PC-3 (cell line): ENCODE results near the gene PDPK1. TPM values are rescaled to one million over a fixed set of nuclear protein-coding genes. Genes with fewer than 3 reads are reported as not detected.
"Not testable (repeated sequence)": the region's sequence is repeated elsewhere in the genome, so short reads cannot be mapped to it uniquely, and the experiment has no call there.

ENCODE experiments used
- ATAC-seq: fragments of 200-7000 bp; cut with Tn5 transposase; 2 replicates; pipeline ENCODE4 v1.9.1; 2020; ENCODE audit warnings: mild to moderate bottlenecking, moderate library complexity
- BruUV-seq: library from RNA; stranded (reverse); fragments of 400-500 nt; replicated peaks from 2 replicates; lab custom pipeline; 2021; lab: Mats Ljungman, UMichigan
- CTCF ChIA-PET: fragments of 300-600 bp; sonication (Branson Sonifier 250); formaldehyde crosslinking; loops from one replicate; lab custom pipeline; 2022; ENCODE audit warnings: antibody characterized with exemption; lab: Charles Lee
- POLR2A ChIA-PET: fragments of 300-600 bp; sonication (Branson Sonifier 250); formaldehyde crosslinking; loops from one replicate; lab custom pipeline; 2022; ENCODE audit warnings: antibody characterized with exemption; ENCODE audit not compliant: unreplicated experiment; lab: Charles Lee
- DNase-seq: peaks from one replicate; pipeline ENCODE4 v3.0.0-alpha.2; 2015
- H2AFZ ChIP-seq: fragments of 300-600 bp; sonication (generic); 2 replicates; pipeline ENCODE4 v1.6.0; 2016; ENCODE audit warnings: antibody characterized with exemption, low read length
- H3F3A ChIP-seq: fragments of 300-600 bp; sonication (generic); one replicate; pipeline ENCODE4 v1.6.0; 2017; ENCODE audit warnings: antibody characterized with exemption, low read length, control low read depth, mild to moderate bottlenecking; ENCODE audit not compliant: unreplicated experiment
- H3K27ac ChIP-seq: fragments of 300-600 bp; sonication (generic); 2 replicates; pipeline ENCODE4 v1.5.1; 2016; ENCODE audit warnings: mild to moderate bottlenecking, low read length
- H3K27me3 ChIP-seq: fragments of 300-600 bp; sonication (generic); 2 replicates; pipeline ENCODE4 v1.6.1; 2016; ENCODE audit warnings: low read length, mixed read lengths
- H3K36me3 ChIP-seq: fragments of 300-600 bp; sonication (generic); 2 replicates; pipeline ENCODE4 v1.6.1; 2016; ENCODE audit warnings: low read depth, mixed run types, low read length, mixed read lengths
- H3K4me1 ChIP-seq: fragments of 300-600 bp; sonication (generic); 2 replicates; pipeline ENCODE4 v1.5.1; 2016; ENCODE audit warnings: low read length; ENCODE audit not compliant: insufficient read depth
- H3K4me2 ChIP-seq: fragments of 300-600 bp; sonication (generic); 2 replicates; pipeline ENCODE4 v1.6.0; 2016; ENCODE audit warnings: low read length
- H3K4me3 ChIP-seq: fragments of 300-600 bp; sonication (generic); 2 replicates; pipeline ENCODE4 v1.5.1; 2016; ENCODE audit warnings: mild to moderate bottlenecking, low read length, mixed read lengths
- H3K79me2 ChIP-seq: fragments of 300-600 bp; sonication (generic); 2 replicates; pipeline ENCODE4 v1.6.1; 2017; ENCODE audit warnings: low read length, mixed read lengths
- H3K9ac ChIP-seq: fragments of 300-600 bp; sonication (generic); 2 replicates; pipeline ENCODE4 v1.6.0; 2016; ENCODE audit warnings: mild to moderate bottlenecking, low read length
- H3K9me2 ChIP-seq: fragments of 300-600 bp; sonication (generic); replicated peaks from 2 replicates; pipeline ENCODE4 v1.6.1; 2016; ENCODE audit warnings: mixed run types, low read length, mixed read lengths
- H3K9me3 ChIP-seq: fragments of 300-600 bp; sonication (generic); 2 replicates; pipeline ENCODE4 v1.6.1; 2016; ENCODE audit warnings: low read length, mixed read lengths
- H4K20me1 ChIP-seq: fragments of 300-600 bp; sonication (generic); 2 replicates; pipeline ENCODE4 v1.6.1; 2016; ENCODE audit warnings: low read length, mixed read lengths
- intact Hi-C: fragments of 100-400 bp; cut with micrococcal nuclease; formaldehyde crosslinking; loops from 2 replicates; pipeline ENCODE4 v1.9.0; 2023
- total RNA-seq: library from RNA; depleted of rRNA; stranded (reverse); fragments of >200 nt; gene quantifications from 2 replicates; pipeline ENCODE4 v1.2.3, GENCODE V29; 2014
- TF ChIP-seq, protein P1 (sequence below): fragments of 300-600 bp; sonication (generic); conservative IDR thresholded peaks from 2 replicates; pipeline ENCODE4 v1.5.1; 2017; ENCODE audit warnings: antibody characterized with exemption, low read depth, mild to moderate bottlenecking, low read length

Gene PDPK1
- total RNA-seq, 1 experiment from 2014 or later = 13.7 TPM

DNA sequence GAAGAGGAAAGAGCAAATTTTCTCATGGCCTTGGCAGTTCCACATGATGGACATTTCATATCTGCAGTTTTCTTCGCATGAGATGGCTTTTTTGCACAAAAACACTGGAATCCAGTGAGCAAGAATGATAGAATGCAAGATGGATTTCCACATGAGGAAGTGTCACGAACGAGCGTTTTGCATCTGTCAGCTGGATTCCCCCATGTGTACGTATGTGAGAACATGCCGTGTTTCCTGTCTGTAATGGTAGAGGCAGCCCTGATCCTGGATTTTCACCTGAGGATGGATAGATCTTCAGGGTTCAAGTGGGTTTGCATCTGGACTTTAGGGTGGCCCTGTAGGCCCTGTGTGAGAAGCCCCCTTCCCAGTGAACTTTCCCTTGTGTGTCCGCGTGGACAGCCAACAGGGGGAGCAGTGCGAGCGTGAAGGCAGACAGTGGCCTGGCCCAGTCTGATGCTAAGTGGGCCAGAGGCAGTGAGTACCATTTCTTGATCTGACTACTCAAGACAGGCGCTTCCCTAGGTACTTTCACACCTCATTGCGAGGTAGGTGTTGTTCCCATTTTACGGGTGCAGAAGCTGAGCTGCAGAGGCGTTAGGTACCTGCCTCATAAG lies 2.1 kb downstream of the PDPK1 start:
- BruUV-seq, H4K20me1 ChIP-seq, H3K27me3 ChIP-seq, H3K4me1 ChIP-seq, H3K4me3 ChIP-seq, POLR2A ChIA-PET, H3K36me3 ChIP-seq, ATAC-seq, H2AFZ ChIP-seq, H3K27ac ChIP-seq, H3F3A ChIP-seq, CTCF ChIA-PET, H3K9ac ChIP-seq, intact Hi-C loops, H3K9me3 ChIP-seq, H3K9me2 ChIP-seq: not testable (repeated sequence)
- TF ChIP-seq, protein P1, sequence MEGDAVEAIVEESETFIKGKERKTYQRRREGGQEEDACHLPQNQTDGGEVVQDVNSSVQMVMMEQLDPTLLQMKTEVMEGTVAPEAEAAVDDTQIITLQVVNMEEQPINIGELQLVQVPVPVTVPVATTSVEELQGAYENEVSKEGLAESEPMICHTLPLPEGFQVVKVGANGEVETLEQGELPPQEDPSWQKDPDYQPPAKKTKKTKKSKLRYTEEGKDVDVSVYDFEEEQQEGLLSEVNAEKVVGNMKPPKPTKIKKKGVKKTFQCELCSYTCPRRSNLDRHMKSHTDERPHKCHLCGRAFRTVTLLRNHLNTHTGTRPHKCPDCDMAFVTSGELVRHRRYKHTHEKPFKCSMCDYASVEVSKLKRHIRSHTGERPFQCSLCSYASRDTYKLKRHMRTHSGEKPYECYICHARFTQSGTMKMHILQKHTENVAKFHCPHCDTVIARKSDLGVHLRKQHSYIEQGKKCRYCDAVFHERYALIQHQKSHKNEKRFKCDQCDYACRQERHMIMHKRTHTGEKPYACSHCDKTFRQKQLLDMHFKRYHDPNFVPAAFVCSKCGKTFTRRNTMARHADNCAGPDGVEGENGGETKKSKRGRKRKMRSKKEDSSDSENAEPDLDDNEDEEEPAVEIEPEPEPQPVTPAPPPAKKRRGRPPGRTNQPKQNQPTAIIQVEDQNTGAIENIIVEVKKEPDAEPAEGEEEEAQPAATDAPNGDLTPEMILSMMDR = peak; percentile 38; the same call in 1 of the 2 replicates
- peaks cover 45% of the 10 kb centered on the region for H3K79me2 ChIP-seq
- DNase-seq = peak; percentile 11
- peak overlapping the region; percentile 83; the same call in 1 of the 2 replicates for H3K4me2 ChIP-seq

DNA sequence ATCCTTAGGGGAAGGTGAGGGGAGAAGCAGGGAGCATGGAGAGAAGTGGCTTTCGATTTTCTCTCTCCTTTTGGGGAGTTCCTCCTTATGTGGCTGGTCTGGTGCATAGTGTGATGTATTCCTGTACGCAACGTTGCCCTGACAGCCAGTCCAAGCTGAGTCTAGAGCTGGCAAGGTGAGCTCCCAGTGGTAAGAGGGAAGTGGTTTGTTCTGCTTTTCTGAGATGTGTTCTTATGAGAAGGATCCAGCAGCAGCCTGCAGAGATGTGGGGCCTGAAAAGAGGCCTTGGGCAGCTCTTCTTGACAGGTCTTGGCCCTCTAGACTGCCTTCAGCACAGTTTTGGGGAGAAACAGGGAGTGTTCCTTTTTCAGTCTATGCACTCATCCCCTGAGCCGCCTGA lies 3.1 kb downstream of the PDPK1 start:
- H3K79me2 ChIP-seq = peaks cover 55% of the 10 kb centered on the region
- not testable (repeated sequence) for BruUV-seq

DNA sequence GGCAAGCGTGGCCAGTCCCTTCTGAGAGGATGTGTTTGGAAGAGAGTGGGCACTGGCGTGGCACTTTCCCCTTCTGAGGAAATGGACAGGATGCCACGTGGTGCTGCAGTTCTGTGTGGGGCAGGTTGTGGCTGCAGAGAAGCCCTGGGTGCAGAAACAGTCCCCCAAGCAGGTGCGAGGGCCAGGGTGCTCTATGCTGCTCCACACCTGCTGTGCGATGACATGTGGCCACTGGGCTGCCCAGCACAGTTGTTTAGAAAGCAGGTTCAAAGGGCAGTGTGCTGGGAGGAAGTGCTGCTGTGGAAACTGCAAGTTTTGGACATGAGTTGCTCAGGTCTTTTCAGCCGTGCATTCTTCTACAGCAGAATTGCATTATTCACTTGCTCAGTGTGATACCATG lies 3.6 kb downstream of the PDPK1 start:
- H4K20me1 ChIP-seq, H3K4me3 ChIP-seq, H3K9me3 ChIP-seq, H3K9me2 ChIP-seq, DNase-seq, H3K27me3 ChIP-seq, H3K36me3 ChIP-seq, BruUV-seq, POLR2A ChIA-PET, ATAC-seq, H3K9ac ChIP-seq, H3F3A ChIP-seq, CTCF ChIA-PET, H3K4me1 ChIP-seq, intact Hi-C loops, H3K27ac ChIP-seq, H3K4me2 ChIP-seq, H2AFZ ChIP-seq: not testable (repeated sequence)
- peaks cover 57% of the 10 kb centered on the region for H3K79me2 ChIP-seq

More for the DNA sequence above, 3.1 kb downstream of the PDPK1 start:
- H3K4me1 ChIP-seq, H2AFZ ChIP-seq, H4K20me1 ChIP-seq, H3K36me3 ChIP-seq, H3K9me3 ChIP-seq, H3F3A ChIP-seq, H3K4me2 ChIP-seq, H3K9ac ChIP-seq, CTCF ChIA-PET, POLR2A ChIA-PET, ATAC-seq, DNase-seq, H3K27ac ChIP-seq, H3K4me3 ChIP-seq, intact Hi-C loops, H3K27me3 ChIP-seq, H3K9me2 ChIP-seq: not testable (repeated sequence)

DNA sequence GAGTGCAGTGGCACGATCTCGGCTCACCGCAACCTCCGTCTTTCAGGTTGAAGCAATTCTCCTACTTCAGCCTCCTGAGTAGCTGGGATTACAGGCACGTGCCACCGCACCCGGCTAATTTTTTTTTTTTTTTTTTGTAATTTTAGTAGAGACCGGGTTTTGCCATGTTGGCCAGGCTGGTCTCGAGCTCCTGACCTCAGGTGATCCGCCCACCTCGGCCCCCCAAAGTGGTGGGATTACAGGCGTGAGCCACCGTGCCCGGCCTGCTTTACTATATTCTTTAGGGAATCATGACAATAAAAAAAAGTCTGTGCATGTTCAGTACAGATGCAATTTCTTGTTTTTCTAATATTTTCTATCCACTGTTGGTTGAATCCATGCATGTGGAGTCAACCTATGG lies 6.0 kb downstream of the PDPK1 start:
- H3K4me3 ChIP-seq, DNase-seq, H3K36me3 ChIP-seq, H3K27me3 ChIP-seq, H2AFZ ChIP-seq, BruUV-seq, H3K9ac ChIP-seq, ATAC-seq, H3K9me2 ChIP-seq, POLR2A ChIA-PET, intact Hi-C loops, H4K20me1 ChIP-seq, H3K4me2 ChIP-seq, H3F3A ChIP-seq, CTCF ChIA-PET, H3K4me1 ChIP-seq, H3K9me3 ChIP-seq, H3K27ac ChIP-seq: not testable (repeated sequence)
- H3K79me2 ChIP-seq = peaks cover 53% of the 10 kb centered on the region

DNA sequence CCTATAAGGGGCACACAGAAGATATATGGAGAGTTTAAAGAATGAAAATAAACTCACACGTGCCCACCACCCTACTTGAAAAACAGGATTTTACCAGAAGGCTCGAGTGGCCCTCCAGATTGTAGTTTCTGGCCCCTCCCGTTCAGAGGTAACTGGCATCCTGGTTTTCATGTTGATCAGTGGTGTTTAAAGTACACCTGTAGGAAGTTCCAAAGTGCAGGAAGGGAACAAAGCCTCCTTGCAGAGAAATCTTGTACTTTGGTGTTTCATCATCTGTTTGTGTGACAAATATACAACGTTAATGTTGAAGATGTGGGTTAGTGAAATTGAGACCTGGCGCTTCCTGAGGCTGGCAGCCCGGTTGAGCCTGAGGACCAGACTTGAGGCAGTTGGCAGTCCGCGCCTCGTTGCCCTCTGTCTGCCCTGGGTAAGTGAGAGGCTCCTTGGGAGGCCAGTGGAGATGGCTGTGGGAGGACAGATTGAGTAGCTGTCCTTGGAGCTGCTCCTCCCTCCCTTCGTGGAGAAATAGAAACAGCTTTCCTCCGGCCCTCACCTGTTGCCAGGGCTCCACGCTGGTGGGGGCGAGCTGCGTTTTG lies 12.6 kb downstream of the PDPK1 start:
- H3K4me1 ChIP-seq, BruUV-seq, H3K9me2 ChIP-seq, H3K4me2 ChIP-seq, intact Hi-C loops, H3K4me3 ChIP-seq, H3K27ac ChIP-seq, ATAC-seq, H4K20me1 ChIP-seq, H3K27me3 ChIP-seq, H3K9ac ChIP-seq, CTCF ChIA-PET, DNase-seq, H2AFZ ChIP-seq, POLR2A ChIA-PET, H3K36me3 ChIP-seq, H3F3A ChIP-seq, H3K9me3 ChIP-seq: not testable (repeated sequence)
- H3K79me2 ChIP-seq = peaks cover 11% of the 10 kb centered on the region

DNA sequence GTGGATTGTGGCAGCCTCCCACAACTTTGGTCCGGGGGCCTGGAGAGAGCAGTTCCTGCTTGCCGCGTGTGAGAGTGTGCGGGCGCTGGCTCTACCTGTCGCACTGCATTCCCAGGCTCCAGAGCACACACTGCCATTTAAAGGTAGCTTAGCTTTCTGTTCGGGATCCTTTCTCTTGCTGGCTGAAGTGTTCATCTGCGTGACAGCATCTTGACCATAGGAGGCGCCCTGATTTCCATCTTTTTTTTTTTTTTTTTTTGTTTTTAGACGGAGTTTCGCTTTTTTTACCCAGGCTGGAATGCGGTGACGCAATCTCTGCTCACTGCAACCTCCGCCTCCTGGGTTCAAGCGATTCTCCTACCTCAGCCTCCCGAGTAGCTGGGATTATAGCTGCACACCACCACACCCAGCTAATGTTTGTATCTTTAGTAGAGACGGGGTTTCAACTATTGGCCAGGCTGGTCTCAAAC lies 13.6 kb downstream of the PDPK1 start:
- CTCF ChIA-PET = interaction anchor here (0.7 kb wide), 1 partner anchor 124 kb away, joined by 3 read pairs; no protein-coding TSS in a partner anchor

More for the DNA sequence above, 13.6 kb downstream of the PDPK1 start:
- H3K9ac ChIP-seq, H4K20me1 ChIP-seq, BruUV-seq, POLR2A ChIA-PET, H3K36me3 ChIP-seq, DNase-seq, H3K4me1 ChIP-seq, H3K4me3 ChIP-seq, H2AFZ ChIP-seq, H3K4me2 ChIP-seq, H3K27me3 ChIP-seq, H3K27ac ChIP-seq, H3K9me3 ChIP-seq, H3K79me2 ChIP-seq, H3K9me2 ChIP-seq, ATAC-seq, H3F3A ChIP-seq, intact Hi-C loops: not testable (repeated sequence)
